Measurements from ENCODE around the gene OPRD1. TPM values are rescaled to one million over a fixed set of nuclear protein-coding genes. Genes with fewer than 3 reads are reported as not detected.
"Not testable (repeated sequence)": the region's sequence is repeated elsewhere in the genome, so short reads cannot be mapped to it uniquely, and the experiment has no call there.

The OPRD1 gene
- total RNA-seq, 1 donor from 2014 or later, result not detected

DNA sequence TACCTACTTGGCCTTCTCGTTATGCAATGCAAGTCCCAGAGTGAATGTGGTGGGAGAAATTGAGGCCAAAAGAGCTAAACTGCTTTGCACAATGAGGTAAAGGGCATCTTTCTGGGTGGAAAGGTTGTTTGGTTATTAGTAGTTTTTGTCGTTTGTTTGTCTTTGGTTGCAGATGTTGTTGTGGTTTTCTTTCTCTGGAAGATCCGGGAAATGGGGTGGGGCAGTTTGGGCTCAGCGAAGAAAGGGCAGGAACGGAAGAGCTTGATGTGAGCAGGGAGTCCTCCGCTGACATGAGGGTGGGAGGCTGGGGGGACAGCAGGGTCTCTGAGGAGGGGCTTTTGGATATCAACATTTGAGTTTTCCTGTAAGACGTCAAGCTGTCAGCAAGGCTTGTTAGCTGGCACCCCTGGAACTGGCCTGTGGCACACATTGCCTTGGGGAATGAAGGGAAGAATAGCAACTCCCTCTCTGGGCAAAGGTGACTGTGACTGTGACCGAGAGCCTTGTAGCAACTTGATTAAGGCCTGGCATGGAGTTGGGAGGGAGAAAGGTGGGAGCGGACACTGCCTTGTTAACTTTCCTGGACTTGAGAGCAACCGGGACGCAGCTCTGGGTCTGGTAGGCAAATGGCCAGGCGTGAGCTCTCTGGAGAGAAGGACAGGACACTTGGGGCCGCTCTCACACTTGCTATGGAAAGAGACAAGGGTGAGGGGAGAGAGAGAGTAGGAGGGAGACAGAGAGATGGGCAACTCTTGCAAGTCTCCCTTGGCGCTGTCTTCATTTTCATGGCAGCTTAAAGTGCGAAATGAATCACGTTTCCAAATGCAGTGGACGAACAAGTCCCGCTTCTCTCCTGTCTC, 15.4 kb upstream of the OPRD1 start:
- ATAC-seq (no peak), DNase-seq (ENCODE audit: missing footprints) (no peak)
- intact Hi-C loops (cut with DNase I), result loop anchor here (5.0 kb wide), 1 partner anchor 406 kb away; no protein-coding TSS in a partner anchor

DNA sequence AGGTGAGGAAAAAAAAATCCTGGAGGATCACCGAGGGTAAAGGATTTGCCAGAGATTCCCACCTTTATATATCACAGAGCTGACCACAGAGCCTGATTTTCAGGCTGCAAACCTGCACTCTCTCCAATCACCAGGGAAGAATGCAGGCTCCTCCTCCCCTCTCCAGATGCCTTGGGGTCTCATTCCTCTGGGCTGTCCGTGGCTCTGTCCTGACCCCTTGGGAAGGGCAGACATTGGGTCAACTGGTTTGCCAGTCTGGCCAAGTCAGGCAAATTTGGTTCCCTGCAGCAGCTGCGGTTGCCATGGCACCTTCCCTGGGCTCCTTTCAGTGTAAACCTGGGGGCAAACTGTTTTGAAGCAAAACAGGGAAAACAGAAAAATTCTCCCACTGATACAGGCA, 11.6 kb upstream of the OPRD1 start:
- no peak for DNase-seq (ENCODE audit: missing footprints)
- intact Hi-C loops (cut with DNase I), result no loop called here
- no peak for ATAC-seq

DNA sequence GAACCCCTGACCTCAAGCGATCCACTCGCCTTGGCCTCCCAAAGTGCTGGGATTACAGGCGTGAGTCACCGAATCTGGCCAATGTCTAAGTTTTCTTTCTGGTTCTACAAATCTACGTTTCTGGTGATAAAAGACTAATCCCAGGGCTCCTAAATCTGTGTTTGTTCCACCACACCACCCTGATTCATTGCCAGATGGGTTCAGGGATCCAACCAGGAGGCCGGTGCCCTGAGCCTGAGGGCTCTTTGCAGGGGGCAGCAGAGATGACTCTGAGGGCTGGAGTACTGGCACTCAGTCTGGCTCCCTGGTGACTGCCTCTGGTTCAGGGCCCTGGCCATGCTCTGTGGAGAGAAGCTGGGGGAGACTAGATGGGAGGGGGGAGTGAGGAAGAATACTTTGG, 10.5 kb upstream of the OPRD1 start:
- ATAC-seq (no peak), DNase-seq (ENCODE audit: missing footprints) (no peak)
- intact Hi-C loops (cut with DNase I), result no loop called here

GRCh38 chr1:28803051-28803450, 8.9 kb upstream of the OPRD1 start:
- no peak for ATAC-seq
- intact Hi-C loops (cut with DNase I), result no loop called here
- DNase-seq (ENCODE audit: missing footprints), result no peak

DNA sequence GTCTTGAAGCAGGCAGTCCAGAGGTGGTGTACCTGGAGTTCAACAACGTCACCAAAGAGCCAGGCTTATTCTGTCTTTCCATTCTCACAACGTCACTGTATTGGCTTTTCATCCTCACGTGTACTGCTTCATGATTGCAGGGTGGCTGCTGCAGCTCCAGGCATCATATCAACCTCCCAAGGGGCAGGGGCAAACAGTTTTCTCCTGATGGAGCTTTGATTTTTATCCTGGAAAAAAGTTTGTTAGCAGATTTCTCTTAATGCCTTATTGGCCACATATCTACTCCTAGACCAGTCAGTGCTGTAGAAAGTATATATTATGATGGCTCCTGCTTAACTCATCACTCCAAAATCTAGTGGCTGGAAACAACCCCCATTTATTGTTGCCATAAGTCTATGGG, 8.3 kb upstream of the OPRD1 start:
- no peak for DNase-seq (ENCODE audit: missing footprints)
- no peak for ATAC-seq
- intact Hi-C loops (cut with DNase I), result no loop called here

- DNase-seq (ENCODE audit: missing footprints) (no peak), ATAC-seq (no peak)
- intact Hi-C loops (cut with DNase I), result no loop called here
These were observed 7.9 kb upstream of the OPRD1 start for GRCh38 chr1:28804071-28804470.

DNA sequence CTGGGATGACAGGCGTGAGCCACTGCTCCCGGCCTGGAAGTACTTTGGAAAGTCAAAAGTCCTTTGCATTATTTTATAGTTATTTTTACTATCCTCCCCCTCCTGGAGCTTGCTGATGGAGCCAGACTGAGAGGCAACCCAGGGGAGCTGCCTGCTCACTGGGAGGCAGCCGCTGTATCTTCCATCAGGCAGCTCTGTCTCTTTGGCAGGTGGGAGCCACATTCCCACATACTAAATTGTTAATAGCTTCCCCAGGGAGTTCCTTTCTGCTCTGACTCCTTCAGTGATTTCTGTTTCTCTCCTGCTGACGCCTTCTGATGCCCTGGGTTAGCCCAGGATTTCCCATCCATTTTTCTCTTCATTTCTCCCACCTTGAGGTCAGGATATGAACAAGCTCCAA, 4.9 kb upstream of the OPRD1 start:
- DNase-seq (ENCODE audit: missing footprints), result no peak
- intact Hi-C loops (cut with DNase I), result no loop called here
- ATAC-seq, result no peak

DNA sequence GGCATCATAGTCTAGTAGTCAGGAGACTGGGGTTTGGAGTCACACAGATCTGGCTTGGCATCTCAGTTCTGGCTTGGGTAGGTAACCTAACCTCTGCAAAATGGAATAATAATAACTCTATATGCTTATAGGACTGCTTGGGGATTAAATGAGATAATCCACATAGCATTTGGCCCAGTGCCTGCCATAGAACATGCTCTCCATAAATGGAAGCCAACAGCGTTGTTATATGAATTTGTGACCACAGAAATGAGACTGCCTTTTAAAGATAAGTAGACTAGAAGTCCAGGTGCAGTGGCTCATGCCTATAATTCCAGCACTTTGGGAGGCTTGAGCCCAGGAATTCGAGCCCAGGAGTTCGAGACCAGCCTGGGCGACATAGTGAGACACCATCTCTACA, 4.0 kb upstream of the OPRD1 start:
- DNase-seq (ENCODE audit: missing footprints) (no peak), ATAC-seq (no peak)
- intact Hi-C loops (cut with DNase I), result no loop called here

DNA sequence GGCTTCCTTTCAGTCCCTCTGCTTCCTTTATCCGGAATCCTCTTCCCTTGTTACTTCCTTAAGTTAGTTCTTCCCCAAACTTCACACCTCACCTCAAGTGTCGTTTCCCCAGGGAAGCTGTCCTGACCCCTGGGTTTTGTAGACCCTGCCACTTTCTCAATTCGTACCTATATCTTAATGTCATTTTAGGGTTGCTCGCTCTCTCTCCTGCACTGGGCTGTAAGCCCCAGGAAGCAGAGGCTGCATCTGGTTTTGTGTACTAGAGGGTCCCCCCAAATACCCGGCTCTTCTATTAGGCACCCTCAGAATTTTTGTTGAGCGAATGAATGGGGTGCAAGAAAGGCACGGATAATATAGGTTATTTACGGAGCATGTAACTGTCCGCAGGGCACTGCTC, 603 bp upstream of the OPRD1 start:
- DNase-seq (ENCODE audit: missing footprints) (no peak), ATAC-seq (no peak)
- intact Hi-C loops (cut with DNase I), result no loop called here

DNA sequence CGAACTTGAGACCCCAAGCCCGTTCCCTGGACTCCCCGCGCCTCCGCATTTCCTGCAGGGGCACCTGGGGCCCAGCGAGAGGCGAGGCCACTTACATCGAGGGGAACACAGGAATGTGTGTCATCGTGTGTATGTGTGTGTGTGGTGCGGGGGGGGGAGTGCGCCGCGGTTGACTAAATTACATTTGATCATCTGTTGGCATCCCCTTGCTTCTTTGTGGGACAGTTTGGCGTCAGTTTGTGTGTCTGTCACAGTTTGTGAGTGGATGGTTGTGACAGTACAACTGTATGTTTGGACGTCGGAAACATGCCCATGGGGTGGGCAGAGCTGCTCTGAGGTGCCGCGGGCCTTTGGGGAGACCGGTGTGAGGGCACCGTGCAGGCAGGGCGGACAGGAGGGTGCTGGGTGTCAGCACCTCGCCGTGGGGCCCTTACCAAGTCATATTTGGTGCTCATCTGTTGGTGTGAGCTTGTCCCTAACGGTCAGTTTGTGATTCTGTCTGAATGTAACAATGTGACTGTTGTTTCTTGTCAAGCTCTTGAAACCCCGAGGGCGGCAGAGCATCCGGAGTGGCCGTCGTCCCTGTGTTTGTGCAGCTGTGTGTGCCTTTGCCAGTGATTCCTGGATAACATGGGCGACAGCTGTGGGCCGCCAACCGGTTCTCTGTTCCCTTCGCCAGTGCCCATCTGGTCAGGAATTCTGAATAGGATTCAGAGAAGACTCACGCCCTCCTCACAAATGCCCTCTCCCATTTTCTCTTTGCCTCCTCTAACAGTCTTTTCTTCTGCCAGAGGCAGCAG, 899 bp downstream of the OPRD1 start:
- intact Hi-C loops (cut with DNase I), result no loop called here
- DNase-seq (ENCODE audit: missing footprints) (no peak), ATAC-seq (no peak)

DNA sequence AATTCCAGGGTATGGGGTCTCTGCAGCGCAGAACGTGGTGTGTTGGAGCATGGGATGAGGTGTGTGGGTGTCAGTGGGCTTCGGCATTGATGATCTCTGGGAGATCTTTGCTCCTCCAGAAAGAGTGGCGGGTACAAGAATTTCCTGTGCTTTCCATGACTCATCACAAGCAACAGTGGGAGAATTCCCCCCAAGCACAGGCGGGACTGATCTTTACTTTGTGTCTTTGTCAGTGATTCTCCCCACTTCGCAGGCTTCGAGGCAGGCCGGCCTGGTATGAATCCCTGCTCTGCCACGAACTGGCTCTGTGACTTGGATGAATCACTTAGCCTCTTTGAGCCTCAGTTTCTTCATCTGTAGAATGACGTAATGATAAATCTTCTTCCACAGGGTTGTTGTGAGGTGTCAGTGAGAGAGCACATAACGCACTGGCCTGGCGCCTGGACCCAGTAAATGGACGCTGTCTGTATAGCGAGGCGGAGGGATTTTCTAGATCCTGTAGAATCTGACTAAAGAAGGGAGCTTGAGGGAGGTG, 2.0 kb downstream of the OPRD1 start:
- ATAC-seq (no peak), DNase-seq (ENCODE audit: missing footprints) (no peak)
- intact Hi-C loops (cut with DNase I), result no loop called here

GRCh38 chr1:28815533-28816185, 3.7 kb downstream of the OPRD1 start:
- intact Hi-C loops (cut with DNase I), result no loop called here
- no peak for DNase-seq (ENCODE audit: missing footprints)
- no peak for ATAC-seq

GRCh38 chr1:28817133-28817532, 5.2 kb downstream of the OPRD1 start:
- ATAC-seq, result no peak

DNA sequence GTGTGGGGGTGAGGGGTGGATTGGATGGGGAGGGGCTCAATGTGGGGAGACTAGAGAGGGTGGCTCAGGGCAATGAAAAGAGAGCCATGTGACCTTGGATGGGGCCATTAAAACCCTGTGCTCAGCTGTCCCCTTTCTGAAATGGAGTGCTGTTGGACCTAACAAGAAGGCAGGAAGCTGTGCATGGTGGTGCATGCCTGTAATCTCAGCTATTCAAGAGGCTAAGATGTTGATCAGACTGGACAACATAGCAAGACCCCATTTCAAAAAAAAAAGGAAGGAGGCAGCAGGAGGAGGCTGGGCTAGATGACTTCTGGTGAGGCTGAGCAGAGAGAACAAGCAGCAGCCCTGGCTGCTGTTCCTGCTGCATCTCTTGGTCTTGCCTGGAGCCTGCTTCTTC, 7.0 kb downstream of the OPRD1 start:
- ATAC-seq, result no peak
- intact Hi-C loops (cut with DNase I), result no loop called here
- no peak for DNase-seq (ENCODE audit: missing footprints)

More at GRCh38 chr1:28817133-28817532, 5.2 kb downstream of the OPRD1 start:
- intact Hi-C loops (cut with DNase I), result no loop called here
- no peak for DNase-seq (ENCODE audit: missing footprints)

DNA sequence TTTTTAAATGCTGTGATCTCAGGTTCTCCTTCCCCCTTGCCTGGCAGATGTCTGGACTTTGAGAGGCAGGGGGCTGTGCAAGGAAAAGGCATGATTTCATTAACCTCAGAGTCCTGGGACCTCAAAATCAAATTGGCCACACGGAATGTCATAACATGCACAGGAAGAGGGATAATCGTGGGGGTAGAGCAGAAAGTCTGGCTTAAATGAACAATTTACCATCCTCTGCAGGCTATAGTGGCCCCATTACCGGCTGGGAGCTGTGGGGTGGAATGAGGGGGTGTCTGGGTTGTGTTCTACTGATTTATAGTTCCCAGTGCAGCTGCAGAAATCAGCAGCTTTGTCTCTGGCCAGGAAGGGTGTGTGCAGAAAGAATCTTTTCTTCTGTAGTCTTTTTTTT, 10.8 kb downstream of the OPRD1 start:
- intact Hi-C loops (cut with DNase I), result no loop called here
- ATAC-seq, result no peak
- DNase-seq (ENCODE audit: missing footprints), result no peak

GRCh38 chr1:28824061-28824460, 12.1 kb downstream of the OPRD1 start:
- DNase-seq (ENCODE audit: missing footprints); ATAC-seq; intact Hi-C loops (cut with DNase I): not testable (repeated sequence)

DNA sequence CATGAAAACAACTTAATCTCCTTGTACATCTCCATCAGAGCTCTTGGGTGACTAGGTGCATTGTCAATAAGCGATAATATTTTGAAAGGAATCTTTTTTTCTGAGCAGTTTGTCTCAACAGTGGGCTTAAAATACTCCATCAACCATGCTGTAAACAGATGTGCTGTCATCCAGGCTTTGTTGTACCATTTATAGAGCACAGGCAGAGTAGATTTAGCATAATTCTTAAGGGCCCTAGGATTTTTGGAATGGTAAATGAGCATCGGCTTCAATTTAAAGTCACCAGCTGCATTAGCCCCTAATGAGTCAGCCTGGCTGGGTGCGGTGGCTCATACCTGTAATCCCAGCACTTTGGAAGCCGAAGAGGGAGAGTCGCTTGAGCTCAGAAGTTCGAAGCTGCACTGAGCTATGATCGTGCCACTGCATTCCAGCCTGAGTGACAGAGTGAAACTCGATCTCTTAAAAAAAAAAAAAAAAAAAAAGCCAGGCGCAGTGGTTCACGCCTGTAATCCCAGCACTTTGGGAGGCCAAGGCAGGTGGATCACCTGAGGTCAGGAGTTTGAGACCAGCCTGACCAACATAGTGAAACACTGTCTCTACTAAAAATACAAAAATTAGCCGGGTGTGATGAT, 16.4 kb downstream of the OPRD1 start:
- ATAC-seq; DNase-seq (ENCODE audit: missing footprints); intact Hi-C loops (cut with DNase I): not testable (repeated sequence)

DNA sequence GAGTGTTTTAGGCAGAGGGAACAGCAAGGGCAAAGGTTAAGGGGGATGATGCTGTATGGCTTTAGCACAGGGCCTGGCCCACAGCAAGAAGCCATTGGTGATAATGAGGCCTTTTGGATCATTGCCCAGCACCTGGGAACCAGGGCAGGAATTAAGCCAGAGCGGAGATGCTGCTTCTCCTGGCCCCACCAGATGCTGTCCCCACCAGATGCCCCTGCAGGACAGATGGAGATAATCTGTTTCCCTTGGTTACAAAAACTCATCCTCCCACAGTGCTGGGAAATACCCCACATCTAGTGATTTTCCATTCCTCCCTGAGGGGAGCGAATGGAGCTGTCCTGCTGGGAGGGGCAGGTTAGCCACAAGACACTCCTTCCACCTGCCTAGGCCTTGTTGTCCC, 18.8 kb downstream of the OPRD1 start:
- intact Hi-C loops (cut with DNase I), result no loop called here
- no peak for ATAC-seq
- no peak for DNase-seq (ENCODE audit: missing footprints)

GRCh38 chr1:28832966-28833365, 21.0 kb downstream of the OPRD1 start:
- DNase-seq (ENCODE audit: missing footprints), result no peak
- no peak for ATAC-seq
- intact Hi-C loops (cut with DNase I), result no loop called here
